Body of pancreas (tissue), 4 donors: ENCODE measurements around the gene SLC19A1. TPM values are rescaled to one million over a fixed set of nuclear protein-coding genes. Genes with fewer than 3 reads are reported as not detected.

Experiments used
- ATAC-seq: fragments of 150-250 bp; one replicate; pipeline ENCODE4 v1.9.1; 2016
- DNase-seq, 4 donors: peaks; one replicate each; pipeline ENCODE4 v3.0.0-alpha.2; 2019
- H3K27ac ChIP-seq, 4 donors: fragments of 200-600 bp; sonication (generic); 1 replicate in 3 of 4; 2 replicates in 1 of 4; pipeline versions ENCODE4 v1.5.1 to v1.6.1; 2016 to 2019; ENCODE audit warnings: mild to moderate bottlenecking in 1 of 4, mixed read lengths in 1 of 4, moderate library complexity in 1 of 4
- H3K27me3 ChIP-seq, 2 donors: fragments of 200-600 bp; sonication (generic); one replicate each; pipeline ENCODE4 v1.6.0; 2016; ENCODE audit warnings: mild to moderate bottlenecking in 1 of 2
- H3K36me3 ChIP-seq, 2 donors: fragments of 200-600 bp; sonication (generic); replicated peaks in 1 of 2; 2 replicates each; pipeline ENCODE4 v1.5.1; 2016; ENCODE audit warnings: low read depth in 2 of 2; ENCODE audit not compliant: insufficient read depth in 1 of 2
- H3K4me1 ChIP-seq: fragments of 200-600 bp; sonication (generic); one replicate; pipeline ENCODE4 v1.6.0; 2016
- H3K4me3 ChIP-seq, 2 donors: fragments of 200-600 bp; sonication (generic); 1 replicate in 1 of 2; 2 replicates in 1 of 2; pipeline ENCODE4 v1.5.1; 2016 to 2019
- H3K9me3 ChIP-seq, 3 donors: fragments of 200-600 bp; sonication (generic); 1 replicate in 2 of 3; 2 replicates in 1 of 3; pipeline ENCODE4 v1.5.1; 2016
- POLR2A ChIP-seq, 3 donors: fragments of 450-650 bp; IDR thresholded peaks; one replicate each; pipeline ENCODE4 v1.6.1; 2016; ENCODE audit warnings: antibody characterized with exemption in 3 of 3, mild to moderate bottlenecking in 2 of 3
- WGBS, 2 donors: methylation state at CpG; one replicate each; pipeline ENCODE4 v1.1.5; 2017; 5-methylcytosine and 5-hydroxymethylcytosine counted together
- intact Hi-C: fragments of 100-400 bp; cut with DNase I; formaldehyde crosslinking; loops from one replicate; pipeline ENCODE4 v1.15.1; 2023
- total RNA-seq, 2 donors: library from RNA; depleted of rRNA; stranded (reverse); fragments of >200 nt; gene quantifications; one replicate each; pipeline ENCODE4 v1.1.0, GENCODE V29; 2016
- TF ChIP-seq, protein P1 (sequence below), 7 experiments: fragments of 450-650 bp in 4 of 7; fragments of 200-600 bp in 3 of 7; sonication (generic) in 3 of 7; IDR thresholded peaks; one replicate each; pipeline ENCODE4 v1.5.1; 2016 to 2019; ENCODE audit warnings: antibody characterized with exemption in 7 of 7

Gene SLC19A1
- total RNA-seq, 2 donors from 2014 or later = 2.6 to 7.0 TPM

- Histone ChIP-seq H3K4me1 (peaks cover 7% of the 10 kb centered on the region), H3K27me3 (no peaks in the 10 kb centered on the region), H3K27ac (peak overlapping the region; percentile 48 to 72 (median 60)), H3K36me3 (no peaks in the 10 kb centered on the region), H3K9me3 (no peaks in the 10 kb centered on the region), H3K4me3 (peak overlapping the region; percentile 20 to 36)
- DNase-seq (peak; percentile 76 to 88 (median 82)), ATAC-seq (peak; percentile 73)
- WGBS, 2 donors = 0% methylated on average over 19 to 37 of the region's 53 CpGs
- intact Hi-C loops = loop anchor here (5.0 to 10.0 kb wide), 2 partner anchors 43 to 270 kb away; no protein-coding TSS in a partner anchor
- TF ChIP-seq, protein P1, sequence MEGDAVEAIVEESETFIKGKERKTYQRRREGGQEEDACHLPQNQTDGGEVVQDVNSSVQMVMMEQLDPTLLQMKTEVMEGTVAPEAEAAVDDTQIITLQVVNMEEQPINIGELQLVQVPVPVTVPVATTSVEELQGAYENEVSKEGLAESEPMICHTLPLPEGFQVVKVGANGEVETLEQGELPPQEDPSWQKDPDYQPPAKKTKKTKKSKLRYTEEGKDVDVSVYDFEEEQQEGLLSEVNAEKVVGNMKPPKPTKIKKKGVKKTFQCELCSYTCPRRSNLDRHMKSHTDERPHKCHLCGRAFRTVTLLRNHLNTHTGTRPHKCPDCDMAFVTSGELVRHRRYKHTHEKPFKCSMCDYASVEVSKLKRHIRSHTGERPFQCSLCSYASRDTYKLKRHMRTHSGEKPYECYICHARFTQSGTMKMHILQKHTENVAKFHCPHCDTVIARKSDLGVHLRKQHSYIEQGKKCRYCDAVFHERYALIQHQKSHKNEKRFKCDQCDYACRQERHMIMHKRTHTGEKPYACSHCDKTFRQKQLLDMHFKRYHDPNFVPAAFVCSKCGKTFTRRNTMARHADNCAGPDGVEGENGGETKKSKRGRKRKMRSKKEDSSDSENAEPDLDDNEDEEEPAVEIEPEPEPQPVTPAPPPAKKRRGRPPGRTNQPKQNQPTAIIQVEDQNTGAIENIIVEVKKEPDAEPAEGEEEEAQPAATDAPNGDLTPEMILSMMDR (IDR thresholded peaks at IDR 0.05) = peak; percentile 72 to 92 (median 83)
- peak in 1 of 3 donors; percentile 29 for TF ChIP-seq POLR2A (IDR thresholded peaks at IDR 0.05)
These were observed 12.4 kb upstream of the SLC19A1 start for GRCh38 chr21:45554477-45555175.

DNA sequence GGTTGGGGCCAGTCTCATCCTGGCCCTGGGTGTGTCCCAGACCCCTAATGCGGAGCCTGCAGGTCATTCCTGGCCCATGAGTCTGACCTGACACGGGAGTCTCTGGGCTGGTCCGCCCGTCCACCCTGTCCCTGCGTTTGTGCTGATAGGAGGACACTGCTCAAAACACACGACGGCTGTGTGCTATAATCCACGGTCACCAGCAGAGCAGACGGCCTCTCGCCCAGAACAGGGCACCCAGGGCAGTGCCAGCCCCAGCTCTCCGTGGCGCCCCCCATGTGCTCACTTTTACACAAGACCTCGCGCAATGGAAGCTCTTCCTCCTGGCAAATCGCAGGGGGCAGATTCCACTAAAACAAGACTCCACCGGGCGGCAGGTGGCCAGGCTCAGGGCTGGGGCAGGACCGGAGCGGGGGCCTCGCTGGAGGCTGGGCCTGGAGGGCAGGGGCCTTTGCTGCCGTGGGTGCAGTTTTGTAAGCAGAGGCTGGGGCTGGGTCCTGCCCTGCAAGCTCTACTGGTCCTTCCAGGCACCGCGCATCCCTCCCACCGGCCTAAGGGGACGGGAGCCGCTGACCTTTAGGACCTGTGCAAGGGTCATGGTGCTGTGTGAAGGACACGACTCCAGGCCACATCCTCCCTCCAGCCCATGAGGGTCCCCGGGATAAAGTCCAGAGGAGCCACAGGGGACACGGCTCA is 10.6 kb upstream of the SLC19A1 start:
- Histone ChIP-seq H3K4me1 (peaks cover 7% of the 10 kb centered on the region), H3K9me3 (no peaks in the 10 kb centered on the region), H3K36me3 (no peaks in the 10 kb centered on the region), H3K27ac (no peak overlapping the region), H3K4me3 (no peak overlapping the region), H3K27me3 (no peaks in the 10 kb centered on the region)
- intact Hi-C loops = loop anchor here (10.0 kb wide), 1 partner anchor 272 kb away; no protein-coding TSS in a partner anchor
- TF ChIP-seq, protein P1 (IDR thresholded peaks at IDR 0.05) = no peak
- TF ChIP-seq POLR2A (IDR thresholded peaks at IDR 0.05) = no peak
- DNase-seq (peak in 1 of 4 donors; percentile 11), ATAC-seq (no peak)
- 82% methylated on average over 17 to 29 of the region's 29 CpGs for WGBS, 2 donors

DNA sequence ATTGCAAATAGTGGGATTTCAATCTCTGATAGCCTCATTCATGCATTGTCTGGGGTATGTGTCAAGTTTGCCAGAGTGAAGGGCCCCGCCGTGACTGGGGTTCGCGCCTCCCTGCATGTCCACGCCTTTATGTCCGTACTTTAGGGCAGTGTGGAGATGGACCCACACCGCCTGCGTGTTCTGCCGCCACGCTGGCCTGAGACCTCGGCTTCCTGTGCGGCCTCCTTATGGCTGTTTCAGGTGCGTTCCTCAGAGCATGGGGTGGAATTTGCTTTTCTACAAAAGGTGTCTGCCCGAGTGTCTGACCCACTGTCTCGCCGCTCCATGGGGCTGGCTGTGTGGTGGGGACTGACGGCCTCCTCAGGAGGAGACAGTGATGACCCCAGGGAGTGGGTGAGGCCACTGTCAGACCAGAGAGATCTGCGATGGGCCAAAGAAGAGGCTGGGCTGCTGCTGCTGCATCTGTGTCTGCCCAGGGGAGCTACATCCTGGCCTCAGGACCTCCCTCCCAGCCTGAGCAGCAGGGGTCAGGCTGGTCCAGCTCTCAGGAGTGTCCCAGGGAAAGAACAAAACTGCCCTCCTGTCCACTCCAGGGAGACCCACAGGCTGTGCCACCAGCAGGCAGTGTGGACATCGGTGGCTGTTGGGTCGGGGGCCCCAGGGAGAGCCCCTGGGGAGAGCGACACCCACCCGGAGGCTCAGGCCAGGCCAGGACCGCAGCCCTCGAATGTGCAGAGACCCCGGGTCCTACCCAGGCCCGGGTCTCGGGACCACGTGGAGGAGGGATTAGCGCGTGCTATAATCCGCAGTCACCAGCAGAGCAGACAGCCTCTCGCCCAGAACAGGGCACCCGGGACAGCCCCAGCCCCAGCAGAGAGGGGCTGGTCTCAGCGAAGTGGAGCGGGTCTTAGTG is 9.8 kb upstream of the SLC19A1 start:
- Histone ChIP-seq H3K36me3 (no peaks in the 10 kb centered on the region), H3K4me1 (peaks cover 7% of the 10 kb centered on the region), H3K27ac (peak overlapping the region in 1 of 4 donors; percentile 77), H3K9me3 (no peaks in the 10 kb centered on the region), H3K4me3 (no peak overlapping the region), H3K27me3 (no peaks in the 10 kb centered on the region)
- no peak for ATAC-seq
- TF ChIP-seq, protein P1 (IDR thresholded peaks at IDR 0.05) = no peak
- no peak for TF ChIP-seq POLR2A (IDR thresholded peaks at IDR 0.05)
- intact Hi-C loops = loop anchor here (10.0 kb wide), 1 partner anchor 273 kb away; no protein-coding TSS in a partner anchor
- 78 to 82% methylated on average over 14 to 29 of the region's 35 CpGs for WGBS, 2 donors
- DNase-seq = peak in 1 of 4 donors; percentile 8

DNA sequence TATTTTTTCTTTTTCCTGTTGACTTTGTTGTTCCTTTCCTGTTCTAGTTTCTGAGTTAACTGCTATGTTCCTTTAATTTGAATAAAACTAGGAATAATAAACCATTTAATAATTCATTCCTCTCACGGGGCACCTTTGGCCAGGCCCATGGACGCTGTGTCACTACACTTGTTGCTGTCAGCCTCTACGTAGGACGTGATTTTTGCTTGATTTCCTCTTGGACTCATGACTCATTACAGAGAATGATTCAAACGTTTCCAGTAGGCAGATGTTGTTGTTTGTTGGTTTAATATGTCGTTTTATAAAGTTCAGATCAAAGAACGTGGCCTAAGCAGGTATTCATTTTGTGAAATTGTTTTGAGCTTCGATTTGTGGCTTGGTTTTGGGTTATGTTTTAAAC is 9.1 kb upstream of the SLC19A1 start:
- Histone ChIP-seq H3K4me1 (peaks cover 7% of the 10 kb centered on the region), H3K4me3 (no peak overlapping the region), H3K36me3 (no peaks in the 10 kb centered on the region), H3K27me3 (no peaks in the 10 kb centered on the region), H3K9me3 (no peaks in the 10 kb centered on the region), H3K27ac (peak overlapping the region in 1 of 4 donors; percentile 77)
- ATAC-seq (no peak), DNase-seq (peak in 2 of 4 donors; percentile 10 to 39)
- WGBS, 2 donors = 38 to 49% methylated on average over 8 of the region's 8 CpGs
- intact Hi-C loops = loop anchor here (10.0 kb wide), 1 partner anchor 273 kb away; no protein-coding TSS in a partner anchor
- TF ChIP-seq POLR2A (IDR thresholded peaks at IDR 0.05) = no peak
- TF ChIP-seq, protein P1 (IDR thresholded peaks at IDR 0.05) = no peak
